GM03348 (cell line): ENCODE measurements around the gene CNTD1.
"Not testable (repeated sequence)": the region's sequence is repeated elsewhere in the genome, so short reads cannot be mapped to it uniquely, and the experiment has no call there.

Experiments used
- DNase-seq: peaks from one replicate; pipeline ENCODE4 v3.0.0; 2012; ENCODE audit warnings: low spot score

CNTD1 gene, protein sequence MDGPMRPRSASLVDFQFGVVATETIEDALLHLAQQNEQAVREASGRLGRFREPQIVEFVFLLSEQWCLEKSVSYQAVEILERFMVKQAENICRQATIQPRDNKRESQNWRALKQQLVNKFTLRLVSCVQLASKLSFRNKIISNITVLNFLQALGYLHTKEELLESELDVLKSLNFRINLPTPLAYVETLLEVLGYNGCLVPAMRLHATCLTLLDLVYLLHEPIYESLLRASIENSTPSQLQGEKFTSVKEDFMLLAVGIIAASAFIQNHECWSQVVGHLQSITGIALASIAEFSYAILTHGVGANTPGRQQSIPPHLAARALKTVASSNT

DNA sequence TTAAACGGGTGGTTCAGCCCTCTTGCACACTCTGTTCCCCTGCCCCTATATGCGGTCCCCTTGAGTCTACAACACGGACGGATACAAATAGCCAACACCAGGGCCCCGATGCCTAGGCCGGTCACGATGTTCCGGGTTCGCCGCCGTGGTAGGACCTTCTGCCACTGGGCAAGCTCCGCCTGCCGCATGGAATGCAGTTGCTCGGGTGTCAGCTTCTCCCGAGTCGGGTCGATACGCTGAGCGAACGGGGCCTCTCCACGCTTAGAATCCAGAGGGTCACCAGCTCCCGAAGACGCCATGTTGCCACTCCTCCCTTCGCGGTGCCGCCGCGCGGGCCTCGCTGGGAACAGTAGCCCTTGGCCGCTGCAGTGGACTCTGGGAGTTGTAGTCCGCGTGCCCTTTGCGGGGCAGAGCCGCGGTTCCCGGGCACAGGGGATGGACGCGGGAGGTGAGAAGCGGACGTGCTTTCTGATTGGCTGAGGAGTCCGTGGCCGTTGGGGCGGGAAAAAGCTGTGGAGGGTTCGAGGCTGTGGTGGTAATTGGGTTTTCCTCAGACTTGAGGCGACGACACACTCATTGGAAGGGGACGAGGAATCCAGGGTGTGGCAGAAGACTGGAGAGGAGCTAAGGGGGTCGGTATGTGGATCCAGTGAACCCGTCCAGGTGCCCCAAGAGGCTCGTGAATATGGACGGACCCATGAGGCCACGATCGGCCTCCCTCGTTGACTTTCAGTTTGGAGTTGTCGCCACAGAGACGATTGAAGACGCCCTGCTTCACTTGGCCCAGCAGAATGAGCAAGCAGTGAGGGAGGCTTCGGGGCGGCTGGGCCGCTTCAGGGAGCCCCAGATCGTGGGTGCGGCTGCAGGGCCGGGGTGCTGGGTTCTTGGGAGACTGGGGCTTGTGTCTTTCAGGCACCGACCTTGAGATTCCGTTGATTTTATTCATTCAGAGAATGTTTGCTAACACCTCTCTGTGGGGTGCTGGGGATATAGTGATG is at the start of gene CNTD1, which contains the start of gene COA3:
CNTD1 (plus strand) TSS at position 479 of the 998 bp plus-strand sequence; CDS start at position 686, 207 bp downstream.
COA3 (minus strand) TSS at position 322 of the 998 bp plus-strand sequence; CDS start at position 299, 23 bp downstream.
- DNase-seq: peak; percentile 94

DNA sequence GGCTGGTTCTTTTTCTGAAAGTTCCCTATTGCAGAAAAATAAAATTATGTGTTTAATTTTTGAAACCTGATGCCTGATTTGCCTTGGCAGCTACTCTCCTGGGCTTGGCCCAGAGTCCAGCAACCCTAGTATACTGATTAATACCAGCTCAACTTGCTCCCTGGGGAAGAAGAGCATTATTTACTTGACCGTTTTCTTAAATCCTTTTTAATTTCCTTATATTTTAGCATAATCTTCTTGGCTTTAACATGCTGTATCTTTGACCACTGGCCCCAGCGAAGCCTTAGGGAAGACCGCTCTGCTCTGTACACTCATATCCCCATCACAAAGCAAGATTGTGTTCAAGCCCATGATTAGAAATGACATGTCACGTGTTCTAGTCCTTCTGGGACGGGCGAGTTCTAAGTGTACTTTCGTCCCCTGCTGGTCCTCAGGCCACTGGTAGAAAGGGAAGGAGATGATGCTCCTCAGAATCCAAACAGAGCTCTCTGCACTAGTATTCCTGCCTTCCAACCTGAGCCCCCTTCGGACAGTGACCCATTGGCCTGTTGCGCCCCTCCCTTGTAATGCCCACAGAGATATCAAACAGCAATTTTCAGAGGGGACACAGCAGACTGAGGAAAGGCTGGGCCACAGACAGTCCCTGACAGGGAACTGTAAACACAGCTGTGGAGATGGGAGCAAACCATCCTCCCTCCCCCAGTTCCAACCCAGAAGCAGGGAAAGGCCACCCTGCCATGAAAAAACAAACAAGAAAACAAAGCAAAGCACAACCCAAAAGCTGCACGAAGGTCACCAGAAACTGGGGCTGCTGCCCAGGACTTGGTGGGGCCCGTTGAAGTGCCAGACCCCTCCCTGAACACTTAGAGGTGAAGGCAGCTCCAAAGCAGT is 49.5 kb upstream of the CNTD1 start:
- DNase-seq: no peak

DNA sequence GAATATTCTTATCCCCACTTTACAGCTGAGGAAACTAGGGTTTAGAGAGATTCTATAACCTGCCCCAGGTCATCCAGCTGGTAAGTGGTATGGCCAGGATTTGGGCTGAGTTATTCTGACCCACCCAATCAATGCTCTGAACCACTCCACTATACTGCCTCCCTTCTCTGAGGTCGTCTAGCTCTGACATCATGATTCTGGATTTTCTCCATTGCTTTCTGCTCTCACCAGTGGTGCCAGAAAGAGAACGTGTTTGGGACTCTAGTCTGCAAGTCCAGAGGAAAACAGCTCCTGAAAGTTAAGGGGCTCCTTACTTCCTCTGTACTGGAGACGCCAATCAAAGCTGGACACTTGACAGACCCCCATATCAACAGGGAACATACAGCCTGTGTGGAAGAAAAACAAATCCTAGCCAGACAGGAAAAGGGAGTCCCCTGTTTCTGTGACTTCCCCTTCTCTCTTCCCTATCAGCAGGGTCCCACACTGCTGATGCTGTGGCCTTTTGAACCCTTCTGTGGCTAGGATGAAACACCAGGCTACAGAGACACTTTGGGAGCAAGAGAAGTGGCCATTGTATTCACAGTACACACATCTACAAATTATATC is 47.8 kb upstream of the CNTD1 start:
- DNase-seq: no peak

GRCh38 chr17:42751628-42752027 is 47.0 kb upstream of the CNTD1 start:
- no peak for DNase-seq

DNA sequence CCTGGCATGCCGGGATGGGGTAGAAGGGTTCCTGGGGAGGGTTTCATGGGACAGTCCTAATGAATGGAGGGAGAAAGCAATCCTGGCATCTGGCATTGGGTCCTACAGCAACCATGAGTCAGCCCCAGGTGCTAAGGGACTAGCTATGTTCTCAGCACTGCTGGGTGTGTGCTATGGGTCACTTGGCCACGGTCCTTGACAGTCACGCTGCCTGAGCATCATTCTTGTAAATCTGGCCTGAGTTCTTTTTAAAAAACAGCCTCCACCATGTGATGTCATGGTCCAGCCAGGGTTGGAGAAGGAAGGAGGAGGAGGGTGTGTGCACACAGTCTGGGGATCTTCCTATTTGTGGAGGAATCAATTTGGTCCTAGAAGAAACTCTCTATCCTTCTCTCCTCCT is 43.9 kb upstream of the CNTD1 start:
- no peak for DNase-seq

- no peak for DNase-seq
These were observed 38.5 kb upstream of the CNTD1 start for GRCh38 chr17:42759982-42760651.

DNA sequence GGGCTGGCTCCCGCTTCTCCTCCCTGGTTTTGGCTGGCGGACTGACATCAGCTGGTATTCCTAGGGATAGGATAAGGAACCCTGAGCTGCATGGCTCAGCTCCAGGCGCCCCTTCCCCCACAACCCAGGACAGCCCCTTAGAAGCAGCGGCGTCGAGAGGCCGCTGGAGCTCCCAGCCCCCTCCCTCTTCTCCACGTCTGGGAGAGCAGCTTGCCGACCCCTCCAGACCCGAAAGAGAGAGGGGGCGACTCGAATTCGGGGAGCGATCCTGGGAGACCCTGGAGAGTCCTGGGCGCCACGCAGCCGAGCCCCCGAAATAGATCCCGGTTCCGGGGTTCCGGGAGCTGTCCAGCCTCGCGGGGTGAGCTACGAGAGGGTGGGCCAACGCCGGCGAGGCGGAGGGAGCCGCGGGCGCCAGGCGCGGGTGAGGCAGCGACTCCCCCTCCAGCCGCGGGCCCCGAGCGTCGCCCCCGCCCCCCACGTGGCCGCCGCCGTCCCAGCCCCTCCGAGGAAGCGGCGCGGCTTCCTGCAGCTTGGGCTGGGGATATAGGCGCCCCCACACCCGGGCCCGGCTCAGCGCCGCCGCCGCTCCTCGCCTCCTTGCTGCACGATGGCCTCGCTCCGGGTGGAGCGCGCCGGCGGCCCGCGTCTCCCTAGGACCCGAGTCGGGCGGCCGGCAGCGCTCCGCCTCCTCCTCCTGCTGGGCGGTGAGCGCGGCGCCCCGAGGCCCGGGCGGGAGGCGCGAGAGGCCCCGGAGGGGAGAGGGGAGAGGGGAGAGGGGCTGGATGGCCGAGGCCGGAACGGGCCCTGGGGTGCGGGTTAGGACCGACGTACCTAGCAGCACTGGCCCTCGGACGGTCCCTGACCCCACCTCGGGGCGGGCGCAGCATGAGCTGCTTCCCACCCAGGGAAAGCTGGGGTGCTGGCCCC is 37.7 kb upstream of the CNTD1 start, which contains the start of gene RAMP2:
RAMP2 (plus strand) TSS at position 576 of the 930 bp plus-strand sequence; CDS start at position 611, 35 bp downstream.
- peak; percentile 73 for DNase-seq

GRCh38 chr17:42761638-42762037 is 37.0 kb upstream of the CNTD1 start:
- no peak for DNase-seq

DNA sequence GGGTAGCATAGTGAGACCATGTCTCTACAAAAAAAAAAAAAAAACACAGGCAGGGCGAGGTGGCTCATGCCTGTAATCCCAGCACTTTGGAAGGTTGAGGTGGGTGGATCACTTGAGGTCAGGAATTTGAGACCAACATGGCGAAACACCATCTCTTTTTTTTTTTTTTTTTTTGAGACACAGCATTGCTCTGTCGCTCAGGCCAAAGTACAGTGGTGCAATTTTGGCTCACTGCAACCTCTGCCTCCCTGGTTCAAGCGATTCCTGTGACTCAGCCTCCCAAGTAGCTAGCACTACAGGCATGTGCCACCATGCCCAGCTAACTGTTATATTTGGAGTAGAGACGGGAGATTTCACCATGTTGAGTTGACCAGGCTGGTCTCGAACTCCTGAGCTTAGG is 32.5 kb upstream of the CNTD1 start:
- no peak for DNase-seq

GRCh38 chr17:42767512-42767911 is 31.1 kb upstream of the CNTD1 start:
- no peak for DNase-seq

GRCh38 chr17:42768006-42768405 is 30.7 kb upstream of the CNTD1 start:
- DNase-seq: not testable (repeated sequence)

GRCh38 chr17:42769964-42770363 is 28.7 kb upstream of the CNTD1 start:
- not testable (repeated sequence) for DNase-seq

- DNase-seq: no peak
These were observed 25.7 kb upstream of the CNTD1 start for GRCh38 chr17:42772945-42773289.

- DNase-seq: peak; percentile 88
These were observed 25.2 kb upstream of the CNTD1 start, which contains the start of gene VPS25 for GRCh38 chr17:42773290-42774035. Gene VPS25 (plus strand): TSS chr17:42773449. CDS start chr17:42773476, 27 bp downstream.

DNA sequence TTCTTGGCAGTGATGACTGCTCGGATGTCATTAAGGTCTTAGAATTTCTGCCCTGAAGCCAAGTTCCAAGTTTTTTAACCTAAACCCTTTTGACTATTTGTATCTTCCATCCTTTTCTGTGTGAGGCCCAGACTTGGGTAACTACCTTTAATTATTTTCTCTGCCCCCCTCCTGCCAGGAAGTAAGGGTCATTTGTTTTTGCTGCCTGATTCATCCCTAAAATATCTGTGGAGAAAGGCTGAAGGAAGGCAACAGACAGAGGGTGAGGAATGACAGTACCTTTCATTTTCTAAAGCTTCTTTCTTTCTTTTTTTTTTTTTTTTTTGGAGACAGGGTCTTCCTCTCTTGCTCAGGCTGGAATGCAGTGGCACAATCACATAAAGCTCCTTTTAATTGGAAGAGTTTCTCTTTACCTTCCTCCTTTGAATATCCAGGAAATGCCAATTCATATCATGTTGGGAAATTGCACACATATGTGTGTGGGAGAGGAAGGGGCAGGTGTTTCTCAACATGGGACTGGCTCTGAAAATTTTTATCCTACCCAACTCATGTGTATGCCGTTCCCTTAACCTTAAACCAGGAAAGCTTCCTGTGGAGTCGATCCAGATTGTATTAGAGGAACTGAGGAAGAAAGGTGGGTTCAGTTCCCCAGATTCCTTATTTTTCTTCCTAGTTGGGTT is 24.5 kb upstream of the CNTD1 start:
- DNase-seq: peak; percentile 43

DNA sequence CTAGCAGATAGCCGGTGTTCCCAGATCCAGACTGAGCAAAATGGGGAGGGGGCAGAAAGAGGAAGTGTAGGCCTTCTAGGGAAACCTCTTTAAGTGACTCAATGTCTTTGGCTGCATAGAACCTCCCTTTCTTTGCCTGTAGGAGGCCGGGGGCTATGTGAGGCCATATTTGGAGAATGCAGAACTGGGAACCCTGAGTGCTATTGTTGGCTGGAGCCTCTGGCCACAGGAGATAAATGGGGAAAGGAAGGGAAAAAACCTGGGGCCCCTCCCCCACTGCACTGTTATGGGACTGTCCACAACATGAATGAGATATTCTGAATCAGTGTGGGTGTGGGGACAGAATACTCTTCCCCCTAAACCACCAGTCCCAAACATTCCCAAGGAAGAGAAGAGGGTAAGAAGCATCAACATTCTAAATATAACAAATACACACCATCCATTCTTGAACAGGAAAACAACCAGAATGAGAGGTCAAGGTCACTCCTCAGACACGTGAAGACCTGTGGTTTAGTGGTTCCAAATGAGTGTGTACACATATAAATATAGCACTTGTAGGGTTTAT is 23.0 kb upstream of the CNTD1 start:
- no peak for DNase-seq

GRCh38 chr17:42778570-42778969 is 20.1 kb upstream of the CNTD1 start:
- no peak for DNase-seq
